Heart right ventricle (tissue), 16 donors: ENCODE data around the gene ATG4B. TPM values are rescaled to one million over a fixed set of nuclear protein-coding genes. Genes with fewer than 3 reads are reported as not detected.

Source experiments
- ATAC-seq, 8 donors: fragments of 200-7000 bp; cut with Tn5 transposase; one replicate each; pipeline ENCODE4 v1.9.1; 2020; ENCODE audit warnings: mild to moderate bottlenecking in 8 of 8, moderate library complexity in 8 of 8, moderate number of reproducible peaks in 1 of 8
- DNase-seq, 2 donors: peaks; one replicate each; pipeline ENCODE4 v3.0.0-alpha.2; 2020
- H3K27ac ChIP-seq, 10 donors: fragments of 200-600 bp; sonication (generic) in 2 of 10; one replicate each; pipeline versions ENCODE4 v1.5.0 to v1.8.0; 2020 to 2022; ENCODE audit warnings: mild to moderate bottlenecking in 3 of 10
- H3K27me3 ChIP-seq, 7 donors: fragments of 200-600 bp; one replicate each; pipeline ENCODE4 v1.8.0; 2021 to 2022; ENCODE audit warnings: mild to moderate bottlenecking in 2 of 7
- H3K36me3 ChIP-seq, 9 donors: fragments of 200-600 bp; sonication (generic) in 1 of 9; one replicate each; pipeline versions ENCODE4 v1.5.0 to v1.8.0; 2020 to 2022; ENCODE audit warnings: mild to moderate bottlenecking in 2 of 9
- H3K4me1 ChIP-seq, 9 donors: fragments of 200-600 bp; sonication (generic) in 1 of 9; one replicate each; pipeline versions ENCODE4 v1.5.0 to v1.8.0; 2020 to 2022; ENCODE audit warnings: mild to moderate bottlenecking in 4 of 9
- H3K4me3 ChIP-seq, 10 donors: fragments of 200-600 bp; sonication (generic) in 2 of 10; one replicate each; pipeline versions ENCODE4 v1.5.0 to v1.8.0; 2020 to 2022; ENCODE audit warnings: mild to moderate bottlenecking in 7 of 10, moderate library complexity in 2 of 10
- H3K9me3 ChIP-seq, 11 donors: fragments of 200-600 bp in 10 of 11; sonication (generic) in 2 of 11; one replicate each; pipeline versions ENCODE4 v1.5.0 to v1.8.0; 2013 to 2022; ENCODE audit warnings: mild to moderate bottlenecking in 2 of 11, control low read depth in 1 of 11, moderate library complexity in 1 of 11
- CTCF ChIP-seq, 9 donors: fragments of 200-600 bp; sonication (generic) in 2 of 9; IDR thresholded peaks; one replicate each; pipeline versions ENCODE4 v1.5.0 to v1.8.0; 2021 to 2022; ENCODE audit warnings: antibody characterized with exemption in 9 of 9, mild to moderate bottlenecking in 5 of 9, moderate library complexity in 1 of 9
- WGBS, 2 donors: extraction: QIAGEN DNeasy Blood & Tissue Kit; methylation state at CpG; one replicate each; pipeline ENCODE4 v1.1.7; 2013; ENCODE audit warnings: inconsistent platforms in 1 of 2; 5-methylcytosine and 5-hydroxymethylcytosine counted together
- intact Hi-C, 10 donors: fragments of 100-400 bp; cut with DNase I; formaldehyde crosslinking; loops; one replicate each; pipeline versions ENCODE4 v1.11.1 to v1.14.2; 2022
- polyA plus RNA-seq, 2 donors: library from polyadenylated mRNA; stranded (reverse); fragments of 200-250 nt; gene quantifications; one replicate each; pipeline ENCODE4 v1.2.3, GENCODE V29; 2013
- total RNA-seq, 10 donors: library from RNA; stranded (reverse); fragmentation: NEBNext Ultra II Directional in 3 of 10; extraction: Animal tissue kit (Norgen Biotek cat#: 25700) in 3 of 10; gene quantifications; one replicate each; pipeline versions ENCODE4 v1.2.1 to v1.2.4, GENCODE V29; 2021 to 2023
- donor health status: Arrhythmogenic right ventricular cardiomyopathy.
- donor health status: ischemic (EF 13 %, LVEDD 7.1; RV severe dilation, severe dysfunction).
- donor health status: healthy with polysubstance abuse.
- donor health status: DM: no; HTN: yes; CAD: no.
- donor health status: DM: no; HTN: no; CAD: no.
- donor health status: ischemic (EF 25% LVEDD 6.9; RV normal size, moderate dysfunction).
- donor health status: ischemic (EF 25% LVEDD 5.7; RV mildly dilated, moderate dysfunction).
- donor health status: healthy.
- donor health status: DM: yes; HTN: yes; CAD: no.
- donor health status: Ischemic cardiomyopathy.
- donor health status: ischemic (EF 35%, LVEDD 5.7; RV mildly dilated, moderate dysfunction).
- donor health status: nonischemic (EF 11% LVEDD 7.7; RV severe dilation, severe dysfunction).
- donor health status: DM: yes; HTN: yes; CAD: no.
- donor health status: PGD.
- donor health status: ischemic (EF 29% LVEDD 5.4; RV normal size, mild dysfunction).
- donor health status: nonischemic (EF 23%, LVEDD 6.1; RV moderate dilation, normal function).

The ATG4B gene
- total and polyA plus RNA-seq, 12 donors: 34.7 to 55.7 (median 42.8) TPM

DNA sequence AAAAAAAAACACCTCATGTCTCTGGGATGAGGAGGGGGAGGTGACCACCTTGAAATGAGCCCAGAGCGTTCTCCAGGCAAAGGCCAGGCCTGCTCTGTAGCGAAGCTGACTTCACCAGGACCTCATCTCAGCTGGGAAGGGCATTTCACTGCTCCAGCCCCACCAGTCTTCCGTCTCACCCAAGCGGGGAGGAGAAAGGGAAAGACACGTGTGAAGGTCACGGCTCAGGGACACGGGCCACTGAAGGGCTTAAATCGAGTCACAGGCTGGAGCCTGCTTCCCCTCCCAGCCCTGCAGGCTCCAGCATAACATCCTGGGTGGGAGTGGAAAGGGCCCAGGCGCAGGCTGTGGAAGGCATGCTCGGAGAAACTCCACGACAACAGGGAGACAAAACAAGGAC lies 18.7 kb upstream of the ATG4B start:
- 70 to 72% methylated on average over 11 of the region's 11 CpGs for WGBS, 2 donors
- Histone ChIP-seq H3K27ac (peak overlapping the region in 9 of 10 donors; percentile 61 to 89 (median 79)), H3K36me3 (peaks cover 0 to 6% (median 0%) of the 10 kb centered on the region in 9 donors), H3K4me3 (no peak overlapping the region), H3K9me3 (no peaks in the 10 kb centered on the region), H3K27me3 (no peaks in the 10 kb centered on the region), H3K4me1 (peaks cover 4 to 42% (median 33%) of the 10 kb centered on the region in 9 donors)
- peak in 2 of 8 donors; percentile 11 to 29 for ATAC-seq
- DNase-seq: no peak
- intact Hi-C loops: loop anchor here in 3 of 10 donors (5.0 to 10.0 kb wide), 3 partner anchors 112 to 264 kb away; partner anchors contain the start of genes STK25 (in 3 of the 3) and FARP2 (in 1 of the 3)
- no peak for TF ChIP-seq CTCF (IDR thresholded peaks at IDR 0.05)

- Histone ChIP-seq H3K27ac (no peak overlapping the region), H3K4me1 (peaks cover 4 to 40% (median 33%) of the 10 kb centered on the region in 9 donors), H3K4me3 (no peak overlapping the region), H3K27me3 (no peaks in the 10 kb centered on the region), H3K9me3 (no peaks in the 10 kb centered on the region), H3K36me3 (peaks cover 0 to 10% (median 0%) of the 10 kb centered on the region in 9 donors)
- DNase-seq: no peak
- TF ChIP-seq CTCF (IDR thresholded peaks at IDR 0.05): no peak
- intact Hi-C loops: loop anchor here in 3 of 10 donors (5.0 to 10.0 kb wide), 3 partner anchors 113 to 265 kb away; partner anchors contain the start of genes STK25 (in 3 of the 3) and FARP2 (in 1 of the 3)
- ATAC-seq: no peak
- 95 to 97% methylated on average over 20 of the region's 20 CpGs for WGBS, 2 donors
Measured at GRCh38 chr2:241619597-241620418, 17.7 kb upstream of the ATG4B start.

GRCh38 chr2:241620419-241620769 lies 17.1 kb upstream of the ATG4B start:
- Histone ChIP-seq H3K9me3 (no peaks in the 10 kb centered on the region), H3K27ac (no peak overlapping the region), H3K27me3 (no peaks in the 10 kb centered on the region), H3K4me1 (peaks cover 4 to 39% (median 33%) of the 10 kb centered on the region in 9 donors), H3K4me3 (no peak overlapping the region), H3K36me3 (peaks cover 0 to 13% (median 0%) of the 10 kb centered on the region in 9 donors)
- intact Hi-C loops: no loop called here
- TF ChIP-seq CTCF (IDR thresholded peaks at IDR 0.05): no peak
- DNase-seq (no peak), ATAC-seq (no peak)
- WGBS, 2 donors: 96% methylated on average over 6 of the region's 6 CpGs

- 93 to 96% methylated on average over 10 of the region's 10 CpGs for WGBS, 2 donors
- H3K27me3 ChIP-seq: no peaks in the 10 kb centered on the region
- intact Hi-C loops: no loop called here
- peak in 3 of 8 donors; percentile 13 to 27 (median 27) for ATAC-seq
- DNase-seq: no peak
- peaks cover 0 to 66% (median 12%) of the 10 kb centered on the region in 9 donors for H3K36me3 ChIP-seq
- H3K4me3 ChIP-seq: no peak overlapping the region
- no peak for TF ChIP-seq CTCF (IDR thresholded peaks at IDR 0.05)
- no peaks in the 10 kb centered on the region for H3K9me3 ChIP-seq
- no peaks in the 10 kb centered on the region for H3K4me1 ChIP-seq
- no peak overlapping the region for H3K27ac ChIP-seq
Measured at GRCh38 chr2:241627675-241628074, 9.8 kb upstream of the ATG4B start.
